ENCODE data around the gene PLXNA2.

GRCh38 chr1:208045463-208046260, 198.5 kb downstream of the PLXNA2 start:
- TF ChIP-seq REST (IDR thresholded peaks at IDR 0.05) (no peak), E2F6 (IDR thresholded peaks at IDR 0.05; ENCODE audit: borderline replicate concordance, low read depth) (no peak), CTCF (IDR thresholded peaks at IDR 0.05) (peak; percentile 57), RAD21 (conservative IDR thresholded peaks at IDR 0.05 in 1 of 2, IDR thresholded peaks at IDR 0.05 in 1 of 2) (peak; percentile 23 to 30; a peak in 2 of 5 replicates), CEBPB (IDR thresholded peaks at IDR 0.05) (no peak), TP53 (CRISPR knock-in tag; IDR thresholded peaks at IDR 0.05) (no peak)
